Right lobe of liver (tissue), 4 donors: ENCODE data around the gene TOM1L2.

Experiments
- POLR2A ChIP-seq: fragments of 450-650 bp; IDR thresholded peaks from one replicate; pipeline ENCODE4 v1.6.1; 2017; ENCODE audit warnings: antibody characterized with exemption, mild to moderate bottlenecking
- TF ChIP-seq, protein P1 (sequence below), 4 donors: fragments of 200-600 bp in 3 of 4; fragments of 450-650 bp in 1 of 4; IDR thresholded peaks; one replicate each; pipeline versions ENCODE4 v1.5.1 to v1.8.0; 2016 to 2022; ENCODE audit warnings: antibody characterized with exemption in 4 of 4, mild to moderate bottlenecking in 2 of 4
- donor health status: DM: no; HTN: no; CAD: no.
- donor health status: DM: no; HTN: no; CAD: no.
- donor health status: DM: no; HTN: yes; CAD: no.

DNA sequence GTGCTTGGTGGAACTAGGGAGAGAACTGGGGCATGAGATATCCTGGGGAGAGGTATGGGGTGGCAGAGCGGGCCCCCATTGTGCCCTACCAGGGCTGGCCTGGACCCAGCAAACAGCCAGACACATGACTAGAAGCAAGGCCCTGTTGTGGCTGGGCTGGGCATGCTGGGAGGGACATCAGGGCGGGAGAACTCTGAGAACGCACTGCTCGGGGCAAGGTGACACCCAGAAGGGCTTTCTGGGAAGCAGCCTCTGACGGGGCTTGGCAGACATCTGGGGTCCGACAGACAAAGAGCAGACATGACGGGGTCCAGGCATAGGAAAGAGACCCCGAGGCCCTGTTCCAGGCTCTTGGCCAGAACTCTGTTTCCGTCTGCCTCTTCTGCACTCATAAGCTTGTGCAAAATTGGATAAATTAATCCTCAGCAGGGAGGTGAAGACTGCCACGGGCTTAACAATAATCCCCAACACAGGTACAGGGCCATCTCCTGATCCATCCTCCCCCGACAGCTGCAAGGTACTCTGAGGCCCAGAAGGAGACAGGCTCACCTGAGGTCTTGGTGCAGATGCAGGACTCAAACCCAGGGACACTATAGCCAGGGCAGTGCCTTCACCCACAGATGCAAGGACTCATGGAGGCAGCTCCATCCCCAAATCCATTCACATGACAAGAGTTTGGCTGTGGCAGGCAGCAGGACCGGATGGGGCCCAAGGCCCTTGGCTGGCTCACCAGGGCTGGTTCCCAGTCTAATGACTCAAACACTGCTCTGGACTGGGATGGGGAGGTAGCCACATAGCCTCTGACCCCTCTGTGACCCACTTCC lies 140.8 kb downstream of the TOM1L2 start:
- no peak for TF ChIP-seq POLR2A
- TF ChIP-seq, protein P1, sequence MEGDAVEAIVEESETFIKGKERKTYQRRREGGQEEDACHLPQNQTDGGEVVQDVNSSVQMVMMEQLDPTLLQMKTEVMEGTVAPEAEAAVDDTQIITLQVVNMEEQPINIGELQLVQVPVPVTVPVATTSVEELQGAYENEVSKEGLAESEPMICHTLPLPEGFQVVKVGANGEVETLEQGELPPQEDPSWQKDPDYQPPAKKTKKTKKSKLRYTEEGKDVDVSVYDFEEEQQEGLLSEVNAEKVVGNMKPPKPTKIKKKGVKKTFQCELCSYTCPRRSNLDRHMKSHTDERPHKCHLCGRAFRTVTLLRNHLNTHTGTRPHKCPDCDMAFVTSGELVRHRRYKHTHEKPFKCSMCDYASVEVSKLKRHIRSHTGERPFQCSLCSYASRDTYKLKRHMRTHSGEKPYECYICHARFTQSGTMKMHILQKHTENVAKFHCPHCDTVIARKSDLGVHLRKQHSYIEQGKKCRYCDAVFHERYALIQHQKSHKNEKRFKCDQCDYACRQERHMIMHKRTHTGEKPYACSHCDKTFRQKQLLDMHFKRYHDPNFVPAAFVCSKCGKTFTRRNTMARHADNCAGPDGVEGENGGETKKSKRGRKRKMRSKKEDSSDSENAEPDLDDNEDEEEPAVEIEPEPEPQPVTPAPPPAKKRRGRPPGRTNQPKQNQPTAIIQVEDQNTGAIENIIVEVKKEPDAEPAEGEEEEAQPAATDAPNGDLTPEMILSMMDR (IDR thresholded peaks at IDR 0.05), result no peak
